Measurements from ENCODE around the gene TACSTD2.

Gene TACSTD2

DNA sequence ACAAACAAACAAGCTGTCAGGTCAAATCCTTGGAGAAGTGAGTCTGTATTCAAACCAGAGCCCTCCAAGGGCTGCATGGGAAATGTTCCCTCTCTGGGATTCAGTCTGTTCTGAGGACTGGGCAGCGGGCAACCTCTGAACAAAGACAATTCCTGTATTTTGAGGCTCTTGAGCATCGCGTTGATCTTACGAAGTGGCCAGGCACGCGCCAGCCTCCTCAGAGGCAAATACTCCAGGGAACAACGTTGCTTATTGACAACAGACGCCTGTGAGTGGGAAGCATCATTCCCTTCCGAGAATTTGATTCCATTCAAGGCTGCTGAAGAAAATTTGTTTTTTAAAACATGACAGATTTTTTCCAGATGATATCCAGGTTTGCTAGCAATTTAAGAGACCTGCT, 20.0 kb upstream of the TACSTD2 start:
- no peaks in the 10 kb centered on the region for H3K79me2 ChIP-seq
- H3K27me3 ChIP-seq (ENCODE audit: control insufficient read depth, insufficient read depth, low read length): no peaks in the 10 kb centered on the region
- H3K4me3 ChIP-seq (ENCODE audit: low read depth, low read length): no peak overlapping the region
- H3K36me3 ChIP-seq (ENCODE audit: control insufficient read depth, insufficient read depth, low read length): no peaks in the 10 kb centered on the region
- H3K4me1 ChIP-seq: no peaks in the 10 kb centered on the region
- H3K9me3 ChIP-seq (ENCODE audit: control insufficient read depth, low read length): no peaks in the 10 kb centered on the region
- H3K4me2 ChIP-seq (ENCODE audit: low read length): no peak overlapping the region
- no peak overlapping the region for H3K27ac ChIP-seq
- no peak overlapping the region for H2AFZ ChIP-seq
- H3K9ac ChIP-seq: no peak overlapping the region
- no peak for TF ChIP-seq CTCF (IDR thresholded peaks at IDR 0.05)

- no peak overlapping the region for H2AFZ ChIP-seq
- no peak for TF ChIP-seq CTCF (IDR thresholded peaks at IDR 0.05)
- H3K27ac ChIP-seq: no peak overlapping the region
- no peak overlapping the region for H3K4me2 ChIP-seq (ENCODE audit: low read length)
- no peaks in the 10 kb centered on the region for H3K36me3 ChIP-seq (ENCODE audit: control insufficient read depth, insufficient read depth, low read length)
- no peaks in the 10 kb centered on the region for H3K9me3 ChIP-seq (ENCODE audit: control insufficient read depth, low read length)
- H3K4me3 ChIP-seq (ENCODE audit: low read depth, low read length): no peak overlapping the region
- H3K79me2 ChIP-seq: no peaks in the 10 kb centered on the region
- no peaks in the 10 kb centered on the region for H3K27me3 ChIP-seq (ENCODE audit: control insufficient read depth, insufficient read depth, low read length)
- H3K9ac ChIP-seq: no peak overlapping the region
- no peaks in the 10 kb centered on the region for H3K4me1 ChIP-seq
Observed at GRCh38 chr1:58596631-58597052, 19.6 kb upstream of the TACSTD2 start.

DNA sequence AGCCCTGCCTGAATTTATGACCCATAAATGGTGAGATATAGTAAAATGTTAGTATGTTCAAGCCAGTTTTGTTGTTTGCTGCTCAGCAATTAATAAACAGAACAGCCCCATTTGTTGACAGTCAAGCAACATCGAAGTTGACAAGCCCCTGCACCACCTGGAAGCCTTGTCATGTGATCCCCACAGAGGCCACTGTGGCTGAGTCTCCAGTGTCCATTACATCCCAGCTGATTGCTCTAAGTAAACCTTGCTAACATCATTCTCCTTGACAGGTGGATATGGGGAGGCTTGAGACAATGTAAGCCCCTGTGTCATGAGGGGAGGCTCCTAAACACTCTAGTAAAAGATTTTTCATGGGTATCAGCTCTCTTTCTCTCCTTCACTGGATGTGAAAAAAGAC, 17.5 kb upstream of the TACSTD2 start:
- H3K4me1 ChIP-seq: no peaks in the 10 kb centered on the region
- no peak overlapping the region for H3K4me3 ChIP-seq (ENCODE audit: low read depth, low read length)
- no peaks in the 10 kb centered on the region for H3K9me3 ChIP-seq (ENCODE audit: control insufficient read depth, low read length)
- no peak overlapping the region for H3K4me2 ChIP-seq (ENCODE audit: low read length)
- no peak overlapping the region for H3K9ac ChIP-seq
- no peaks in the 10 kb centered on the region for H3K27me3 ChIP-seq (ENCODE audit: control insufficient read depth, insufficient read depth, low read length)
- no peak overlapping the region for H3K27ac ChIP-seq
- TF ChIP-seq CTCF (IDR thresholded peaks at IDR 0.05): no peak
- no peaks in the 10 kb centered on the region for H3K36me3 ChIP-seq (ENCODE audit: control insufficient read depth, insufficient read depth, low read length)
- no peaks in the 10 kb centered on the region for H3K79me2 ChIP-seq
- H2AFZ ChIP-seq: no peak overlapping the region

- Histone ChIP-seq H3K36me3 (ENCODE audit: control insufficient read depth, insufficient read depth, low read length) (no peaks in the 10 kb centered on the region), H2AFZ (no peak overlapping the region), H3K9me3 (ENCODE audit: control insufficient read depth, low read length) (no peaks in the 10 kb centered on the region), H3K27ac (no peak overlapping the region), H3K9ac (no peak overlapping the region), H3K79me2 (no peaks in the 10 kb centered on the region), H3K4me2 (ENCODE audit: low read length) (no peak overlapping the region), H3K4me1 (no peaks in the 10 kb centered on the region), H3K4me3 (ENCODE audit: low read depth, low read length) (no peak overlapping the region), H3K27me3 (ENCODE audit: control insufficient read depth, insufficient read depth, low read length) (no peaks in the 10 kb centered on the region)
- no peak for TF ChIP-seq CTCF (IDR thresholded peaks at IDR 0.05)
Observed at GRCh38 chr1:58592522-58593134, 15.6 kb upstream of the TACSTD2 start.

- no peak overlapping the region for H2AFZ ChIP-seq
- no peak overlapping the region for H3K9ac ChIP-seq
- H3K27ac ChIP-seq: no peak overlapping the region
- H3K4me1 ChIP-seq: no peaks in the 10 kb centered on the region
- H3K36me3 ChIP-seq (ENCODE audit: control insufficient read depth, insufficient read depth, low read length): no peaks in the 10 kb centered on the region
- H3K79me2 ChIP-seq: no peaks in the 10 kb centered on the region
- TF ChIP-seq CTCF (IDR thresholded peaks at IDR 0.05): no peak
- H3K27me3 ChIP-seq (ENCODE audit: control insufficient read depth, insufficient read depth, low read length): no peaks in the 10 kb centered on the region
- H3K9me3 ChIP-seq (ENCODE audit: control insufficient read depth, low read length): no peaks in the 10 kb centered on the region
- H3K4me3 ChIP-seq (ENCODE audit: low read depth, low read length): no peak overlapping the region
- no peak overlapping the region for H3K4me2 ChIP-seq (ENCODE audit: low read length)
Observed at GRCh38 chr1:58591806-58592205, 14.8 kb upstream of the TACSTD2 start.
